Trophoblast cell (in vitro differentiated cells and primary cell): ENCODE results near the gene ZFYVE19.

Experiments
- DNase-seq, 2 donors: peaks; one replicate each; pipeline ENCODE4 v3.0.0-alpha.2; 2016
- H2AFZ ChIP-seq: 2 replicates; pipeline ENCODE4 v1.6.1; 2013; ENCODE audit warnings: low read length, moderate library complexity, mild to moderate bottlenecking; ENCODE audit not compliant: insufficient read depth, poor library complexity
- H2AK5ac ChIP-seq: 2 replicates; pipeline ENCODE4 v1.6.1; 2013; ENCODE audit warnings: mild to moderate bottlenecking, low read length
- H2BK120ac ChIP-seq: 2 replicates; pipeline ENCODE4 v1.6.1; 2013; ENCODE audit warnings: low read length, mild to moderate bottlenecking, moderate library complexity; ENCODE audit not compliant: insufficient read depth, poor library complexity
- H2BK12ac ChIP-seq: 2 replicates; pipeline ENCODE4 v1.6.1; 2013; ENCODE audit warnings: mild to moderate bottlenecking, low read length, moderate library complexity
- H2BK5ac ChIP-seq: 2 replicates; pipeline ENCODE4 v1.6.1; 2013; ENCODE audit warnings: low read length, low read depth, moderate library complexity, mild to moderate bottlenecking; ENCODE audit not compliant: poor library complexity
- H3K14ac ChIP-seq: 2 replicates; pipeline ENCODE4 v1.6.1; 2013; ENCODE audit warnings: mild to moderate bottlenecking, low read length
- H3K18ac ChIP-seq: 2 replicates; pipeline ENCODE4 v1.6.1; 2013; ENCODE audit warnings: mild to moderate bottlenecking, low read length
- H3K23ac ChIP-seq: 2 replicates; pipeline ENCODE4 v1.6.1; 2013; ENCODE audit warnings: low read length
- H3K27ac ChIP-seq: 2 replicates; pipeline ENCODE4 v1.5.1; 2013; ENCODE audit warnings: low read depth, mild to moderate bottlenecking, inconsistent platforms, low read length, moderate library complexity
- H3K27me3 ChIP-seq: 2 replicates; pipeline ENCODE4 v1.6.1; 2013; ENCODE audit warnings: inconsistent platforms, mild to moderate bottlenecking, low read length, moderate library complexity; ENCODE audit not compliant: insufficient read depth
- H3K36me3 ChIP-seq, 2 experiments: 1 replicate in 1 of 2; 2 replicates in 1 of 2; pipeline ENCODE4 v1.6.1; 2013; ENCODE audit warnings: low read length in 2 of 2, mild to moderate bottlenecking in 2 of 2, moderate library complexity in 1 of 2; ENCODE audit not compliant: insufficient read depth in 2 of 2, control insufficient read depth in 1 of 2
- H3K4ac ChIP-seq: 2 replicates; pipeline ENCODE4 v1.6.1; 2013; ENCODE audit warnings: low read depth, mild to moderate bottlenecking, low read length, moderate library complexity
- H3K4me1 ChIP-seq, 2 experiments: 1 replicate in 1 of 2; 2 replicates in 1 of 2; pipeline ENCODE4 v1.6.1; 2013; ENCODE audit warnings: low read length in 2 of 2, mild to moderate bottlenecking in 2 of 2, moderate library complexity in 1 of 2; ENCODE audit not compliant: insufficient read depth in 2 of 2, control insufficient read depth in 1 of 2
- H3K4me2 ChIP-seq: 2 replicates; pipeline ENCODE4 v1.6.1; 2013; ENCODE audit warnings: inconsistent platforms, mild to moderate bottlenecking, low read length, moderate library complexity
- H3K4me3 ChIP-seq: 2 replicates; pipeline ENCODE4 v1.5.1; 2013; ENCODE audit warnings: mild to moderate bottlenecking, low read depth, low read length, inconsistent platforms
- H3K79me1 ChIP-seq: one replicate; pipeline ENCODE4 v1.6.1; 2013; ENCODE audit warnings: low read length
- H3K79me2 ChIP-seq: 2 replicates; pipeline ENCODE4 v1.6.1; 2013; ENCODE audit warnings: low read length, mild to moderate bottlenecking; ENCODE audit not compliant: control insufficient read depth, insufficient read depth, poor library complexity
- H3K9ac ChIP-seq: 2 replicates; pipeline ENCODE4 v1.6.1; 2013; ENCODE audit warnings: mild to moderate bottlenecking, low read length
- H3K9me3 ChIP-seq: 2 replicates; pipeline ENCODE4 v1.6.1; 2013; ENCODE audit warnings: low read depth, mild to moderate bottlenecking, control low read depth, inconsistent platforms, low read length; ENCODE audit not compliant: insufficient read depth
- H4K12ac ChIP-seq: 2 replicates; pipeline ENCODE4 v1.6.1; 2013; ENCODE audit warnings: low read depth, mild to moderate bottlenecking, low read length, moderate library complexity
- H4K8ac ChIP-seq: 2 replicates; pipeline ENCODE4 v1.6.1; 2013; ENCODE audit warnings: low read depth, mild to moderate bottlenecking, low read length, moderate library complexity
- H4K91ac ChIP-seq: one replicate; pipeline ENCODE4 v1.6.1; 2013; ENCODE audit warnings: low read depth, mild to moderate bottlenecking, low read length, moderate library complexity
- WGBS: extraction: QIAGEN DNeasy Blood & Tissue Kit; methylation state at CpG from one replicate; pipeline ENCODE4 v1.1.7; 2013; ENCODE audit warnings: missing lambda C conversion rate; ENCODE audit not compliant: insufficient read length, insufficient coverage; ENCODE audit errors: extremely low coverage; 5-methylcytosine and 5-hydroxymethylcytosine counted together

ZFYVE19 gene

GRCh38 chr15:40775007-40775406 lies 31.9 kb upstream of the ZFYVE19 start:
- no peak overlapping the region for H3K4ac ChIP-seq
- H3K9ac ChIP-seq: no peak overlapping the region
- H2AK5ac ChIP-seq: no peak overlapping the region
- peaks cover 2% of the 10 kb centered on the region for H3K9me3 ChIP-seq
- H4K8ac ChIP-seq: no peak overlapping the region
- H2BK12ac ChIP-seq: no peak overlapping the region
- no peak overlapping the region for H3K23ac ChIP-seq
- H3K79me1 ChIP-seq: no peaks in the 10 kb centered on the region
- no peak overlapping the region for H4K91ac ChIP-seq
- H3K14ac ChIP-seq: no peak overlapping the region
- DNase-seq: no peak
- H3K27ac ChIP-seq: no peak overlapping the region
- no peak overlapping the region for H4K12ac ChIP-seq
- H3K4me2 ChIP-seq: no peak overlapping the region
- WGBS: no CpG with 5 or more reads among the region's 10 CpGs
- H3K27me3 ChIP-seq: no peaks in the 10 kb centered on the region
- H3K36me3 ChIP-seq: peaks cover 62% of the 10 kb centered on the region in 2 experiments
- H3K4me1 ChIP-seq: no peaks in the 10 kb centered on the region
- no peak overlapping the region for H3K18ac ChIP-seq
- no peak overlapping the region for H3K4me3 ChIP-seq
- H2BK5ac ChIP-seq: no peak overlapping the region
- no peak overlapping the region for H2BK120ac ChIP-seq
- H3K79me2 ChIP-seq: no peaks in the 10 kb centered on the region
- no peak overlapping the region for H2AFZ ChIP-seq

GRCh38 chr15:40775740-40776536 lies 31.0 kb upstream of the ZFYVE19 start:
- H4K8ac ChIP-seq: no peak overlapping the region
- H3K14ac ChIP-seq: no peak overlapping the region
- H3K9me3 ChIP-seq: peaks cover 2% of the 10 kb centered on the region
- H3K9ac ChIP-seq: no peak overlapping the region
- no peak overlapping the region for H3K4ac ChIP-seq
- no CpG with 5 or more reads among the region's 14 CpGs for WGBS
- H3K79me2 ChIP-seq: no peaks in the 10 kb centered on the region
- H3K27me3 ChIP-seq: no peaks in the 10 kb centered on the region
- no peaks in the 10 kb centered on the region for H3K4me1 ChIP-seq
- no peak overlapping the region for H2BK5ac ChIP-seq
- H2AK5ac ChIP-seq: no peak overlapping the region
- H3K4me3 ChIP-seq: no peak overlapping the region
- DNase-seq: no peak
- no peak overlapping the region for H3K23ac ChIP-seq
- H2BK120ac ChIP-seq: no peak overlapping the region
- H3K4me2 ChIP-seq: no peak overlapping the region
- H2AFZ ChIP-seq: no peak overlapping the region
- H3K79me1 ChIP-seq: no peaks in the 10 kb centered on the region
- H4K12ac ChIP-seq: no peak overlapping the region
- H2BK12ac ChIP-seq: no peak overlapping the region
- peaks cover 59 to 63% of the 10 kb centered on the region in 2 experiments for H3K36me3 ChIP-seq
- no peak overlapping the region for H3K18ac ChIP-seq
- H4K91ac ChIP-seq: no peak overlapping the region
- no peak overlapping the region for H3K27ac ChIP-seq

- no peak overlapping the region for H3K4me3 ChIP-seq
- no peak overlapping the region for H2BK120ac ChIP-seq
- WGBS: no CpG with 5 or more reads among the region's 11 CpGs
- no peaks in the 10 kb centered on the region for H3K4me1 ChIP-seq
- no peak overlapping the region for H2BK12ac ChIP-seq
- no peak overlapping the region for H4K91ac ChIP-seq
- no peak overlapping the region for H3K4ac ChIP-seq
- H4K12ac ChIP-seq: no peak overlapping the region
- no peaks in the 10 kb centered on the region for H3K79me1 ChIP-seq
- no peak overlapping the region for H2AFZ ChIP-seq
- H3K27me3 ChIP-seq: no peaks in the 10 kb centered on the region
- no peak overlapping the region for H3K14ac ChIP-seq
- H3K4me2 ChIP-seq: no peak overlapping the region
- H3K79me2 ChIP-seq: no peaks in the 10 kb centered on the region
- H3K23ac ChIP-seq: no peak overlapping the region
- DNase-seq: no peak
- H2BK5ac ChIP-seq: no peak overlapping the region
- H3K9ac ChIP-seq: no peak overlapping the region
- H2AK5ac ChIP-seq: no peak overlapping the region
- no peak overlapping the region for H3K27ac ChIP-seq
- H4K8ac ChIP-seq: no peak overlapping the region
- H3K18ac ChIP-seq: no peak overlapping the region
- peaks cover 2% of the 10 kb centered on the region for H3K9me3 ChIP-seq
- peaks cover 54 to 61% of the 10 kb centered on the region in 2 experiments for H3K36me3 ChIP-seq
Measured at GRCh38 chr15:40776537-40777141, 30.2 kb upstream of the ZFYVE19 start.

GRCh38 chr15:40782609-40783227 lies 24.2 kb upstream of the ZFYVE19 start:
- no peak overlapping the region for H2BK5ac ChIP-seq
- no peak overlapping the region for H4K8ac ChIP-seq
- H3K79me2 ChIP-seq: no peaks in the 10 kb centered on the region
- H3K27me3 ChIP-seq: no peaks in the 10 kb centered on the region
- H3K79me1 ChIP-seq: no peaks in the 10 kb centered on the region
- H3K18ac ChIP-seq: no peak overlapping the region
- H3K9me3 ChIP-seq: no peaks in the 10 kb centered on the region
- peaks cover 12 to 14% of the 10 kb centered on the region in 2 experiments for H3K36me3 ChIP-seq
- peaks cover 11 to 12% of the 10 kb centered on the region in 2 experiments for H3K4me1 ChIP-seq
- no peak overlapping the region for H3K27ac ChIP-seq
- H3K4me2 ChIP-seq: no peak overlapping the region
- no CpG with 5 or more reads among the region's 8 CpGs for WGBS
- no peak overlapping the region for H2AK5ac ChIP-seq
- H4K12ac ChIP-seq: no peak overlapping the region
- no peak overlapping the region for H3K4ac ChIP-seq
- no peak overlapping the region for H2BK12ac ChIP-seq
- H4K91ac ChIP-seq: no peak overlapping the region
- H3K14ac ChIP-seq: no peak overlapping the region
- DNase-seq: peak; percentile 68 to 82
- H2AFZ ChIP-seq: no peak overlapping the region
- no peak overlapping the region for H2BK120ac ChIP-seq
- H3K4me3 ChIP-seq: no peak overlapping the region
- H3K9ac ChIP-seq: no peak overlapping the region
- no peak overlapping the region for H3K23ac ChIP-seq
